Measurements from ENCODE around the gene PRX.
A peak's percentile ranks its signal among the peaks of the same experiment; 100 is the strongest.

PRX gene

GRCh38 chr19:40413291-40413845 lies at the start of gene PRX:
PRX (minus strand) TSS chr19:40413378; CDS start chr19:40407932, 5,446 bp downstream.
- Histone ChIP-seq H3K4me3 (ENCODE audit: low read length, poor library complexity, severe bottlenecking) (no peak within 1 kb of the TSS), H3K4me2 (ENCODE audit: low read depth, low read length, poor library complexity, severe bottlenecking) (no peak within 1 kb of the TSS), H2AFZ (ENCODE audit: low read length) (peak within 1 kb of the TSS; percentile 46), H3K4me1 (ENCODE audit: insufficient read depth, low read length, poor library complexity, severe bottlenecking) (peaks cover 12% of the 10 kb centered on the region), H3K9me3 (ENCODE audit: insufficient read depth, low read depth, low read length) (no peaks in the 10 kb centered on the region), H3F3A (ENCODE audit: low read depth) (no peaks in the 10 kb centered on the region), H3K27me3 (ENCODE audit: insufficient read depth, low read length, poor library complexity, severe bottlenecking) (no peaks in the 10 kb centered on the region), H4K20me1 (ENCODE audit: insufficient read depth, low read length, poor library complexity, severe bottlenecking) (no peaks in the 10 kb centered on the region), H3K79me2 (ENCODE audit: insufficient read depth, low read length) (no peaks in the 10 kb centered on the region), H3K9ac (ENCODE audit: low read depth, low read length, poor library complexity, severe bottlenecking) (peak within 1 kb of the TSS; percentile 18), H3K36me3 (ENCODE audit: insufficient read depth, low read length) (no peaks in the 10 kb centered on the region), H3K9me2 (replicated peaks; ENCODE audit: low read depth, low read length) (no peaks in the 10 kb centered on the region)
- TF ChIP-seq, protein P1, sequence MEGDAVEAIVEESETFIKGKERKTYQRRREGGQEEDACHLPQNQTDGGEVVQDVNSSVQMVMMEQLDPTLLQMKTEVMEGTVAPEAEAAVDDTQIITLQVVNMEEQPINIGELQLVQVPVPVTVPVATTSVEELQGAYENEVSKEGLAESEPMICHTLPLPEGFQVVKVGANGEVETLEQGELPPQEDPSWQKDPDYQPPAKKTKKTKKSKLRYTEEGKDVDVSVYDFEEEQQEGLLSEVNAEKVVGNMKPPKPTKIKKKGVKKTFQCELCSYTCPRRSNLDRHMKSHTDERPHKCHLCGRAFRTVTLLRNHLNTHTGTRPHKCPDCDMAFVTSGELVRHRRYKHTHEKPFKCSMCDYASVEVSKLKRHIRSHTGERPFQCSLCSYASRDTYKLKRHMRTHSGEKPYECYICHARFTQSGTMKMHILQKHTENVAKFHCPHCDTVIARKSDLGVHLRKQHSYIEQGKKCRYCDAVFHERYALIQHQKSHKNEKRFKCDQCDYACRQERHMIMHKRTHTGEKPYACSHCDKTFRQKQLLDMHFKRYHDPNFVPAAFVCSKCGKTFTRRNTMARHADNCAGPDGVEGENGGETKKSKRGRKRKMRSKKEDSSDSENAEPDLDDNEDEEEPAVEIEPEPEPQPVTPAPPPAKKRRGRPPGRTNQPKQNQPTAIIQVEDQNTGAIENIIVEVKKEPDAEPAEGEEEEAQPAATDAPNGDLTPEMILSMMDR (conservative IDR thresholded peaks at IDR 0.05; ENCODE audit: low read length): no peak
- no peak for TF ChIP-seq EZH2phosphoT487 (IDR thresholded peaks at IDR 0.05; ENCODE audit: borderline replicate concordance)

- no peaks in the 10 kb centered on the region for H3K9me3 ChIP-seq (ENCODE audit: insufficient read depth, low read depth, low read length)
- H3K9ac ChIP-seq (ENCODE audit: low read depth, low read length, poor library complexity, severe bottlenecking): no peak overlapping the region
- H3K9me2 ChIP-seq (replicated peaks; ENCODE audit: low read depth, low read length): no peaks in the 10 kb centered on the region
- H2AFZ ChIP-seq (ENCODE audit: low read length): no peak overlapping the region
- no peak overlapping the region for H3K4me2 ChIP-seq (ENCODE audit: low read depth, low read length, poor library complexity, severe bottlenecking)
- no peaks in the 10 kb centered on the region for H3K27me3 ChIP-seq (ENCODE audit: insufficient read depth, low read length, poor library complexity, severe bottlenecking)
- TF ChIP-seq, protein P1 (conservative IDR thresholded peaks at IDR 0.05; ENCODE audit: low read length): no peak
- no peak for TF ChIP-seq EZH2phosphoT487 (IDR thresholded peaks at IDR 0.05; ENCODE audit: borderline replicate concordance)
- H3F3A ChIP-seq (ENCODE audit: low read depth): no peaks in the 10 kb centered on the region
- peaks cover 13% of the 10 kb centered on the region for H3K4me1 ChIP-seq (ENCODE audit: insufficient read depth, low read length, poor library complexity, severe bottlenecking)
- no peaks in the 10 kb centered on the region for H4K20me1 ChIP-seq (ENCODE audit: insufficient read depth, low read length, poor library complexity, severe bottlenecking)
- no peak overlapping the region for H3K4me3 ChIP-seq (ENCODE audit: low read length, poor library complexity, severe bottlenecking)
- no peaks in the 10 kb centered on the region for H3K36me3 ChIP-seq (ENCODE audit: insufficient read depth, low read length)
- H3K79me2 ChIP-seq (ENCODE audit: insufficient read depth, low read length): no peaks in the 10 kb centered on the region
Measured at GRCh38 chr19:40461669-40462221, 48.6 kb upstream of the PRX start.

DNA sequence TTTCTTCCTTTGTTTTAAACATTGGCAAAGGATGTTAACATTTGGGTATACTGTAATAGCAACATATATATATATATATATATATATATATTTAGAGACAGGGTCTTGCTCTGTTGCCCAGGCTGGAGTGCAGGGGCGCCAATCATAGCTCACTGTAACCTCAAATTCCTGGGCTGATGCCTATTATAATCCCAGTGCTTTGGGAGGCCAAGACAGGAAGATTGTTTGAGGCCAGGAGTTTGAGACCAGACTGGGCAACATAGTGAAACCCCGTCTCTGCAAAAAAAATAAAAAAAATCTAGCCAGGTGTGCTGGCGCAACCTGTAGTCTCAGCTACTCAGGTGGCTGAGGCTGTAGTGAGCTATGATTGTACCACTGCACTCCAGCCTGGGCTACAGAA lies 47.0 kb upstream of the PRX start:
- no peaks in the 10 kb centered on the region for H3K9me2 ChIP-seq (replicated peaks; ENCODE audit: low read depth, low read length)
- no peak overlapping the region for H3K9ac ChIP-seq (ENCODE audit: low read depth, low read length, poor library complexity, severe bottlenecking)
- no peak overlapping the region for H2AFZ ChIP-seq (ENCODE audit: low read length)
- no peaks in the 10 kb centered on the region for H3F3A ChIP-seq (ENCODE audit: low read depth)
- peaks cover 9% of the 10 kb centered on the region for H3K4me1 ChIP-seq (ENCODE audit: insufficient read depth, low read length, poor library complexity, severe bottlenecking)
- H3K79me2 ChIP-seq (ENCODE audit: insufficient read depth, low read length): no peaks in the 10 kb centered on the region
- no peaks in the 10 kb centered on the region for H3K36me3 ChIP-seq (ENCODE audit: insufficient read depth, low read length)
- no peaks in the 10 kb centered on the region for H3K9me3 ChIP-seq (ENCODE audit: insufficient read depth, low read depth, low read length)
- no peaks in the 10 kb centered on the region for H3K27me3 ChIP-seq (ENCODE audit: insufficient read depth, low read length, poor library complexity, severe bottlenecking)
- no peak overlapping the region for H3K4me3 ChIP-seq (ENCODE audit: low read length, poor library complexity, severe bottlenecking)
- no peak overlapping the region for H3K4me2 ChIP-seq (ENCODE audit: low read depth, low read length, poor library complexity, severe bottlenecking)
- TF ChIP-seq, protein P1 (conservative IDR thresholded peaks at IDR 0.05; ENCODE audit: low read length): no peak
- TF ChIP-seq EZH2phosphoT487 (IDR thresholded peaks at IDR 0.05; ENCODE audit: borderline replicate concordance): no peak
- H4K20me1 ChIP-seq (ENCODE audit: insufficient read depth, low read length, poor library complexity, severe bottlenecking): no peaks in the 10 kb centered on the region

All from Loucy (cell line).